Kidney epithelial cell (primary cell): ENCODE results near the gene MAEA. TPM values are rescaled to one million over a fixed set of nuclear protein-coding genes. Genes with fewer than 3 reads are reported as not detected.

Source experiments
- DNase-seq: peaks from one replicate; pipeline ENCODE4 v3.0.0-alpha.2; 2010; ENCODE audit warnings: low read depth
- H3K27me3 ChIP-seq: 2 replicates; pipeline ENCODE4 v1.6.0; 2011; ENCODE audit warnings: low read length; ENCODE audit not compliant: control insufficient read depth, insufficient read depth
- H3K36me3 ChIP-seq: 2 replicates; pipeline ENCODE4 v1.5.1; 2011; ENCODE audit warnings: low read length; ENCODE audit not compliant: control insufficient read depth, insufficient read depth
- H3K4me3 ChIP-seq: 2 replicates; pipeline ENCODE4 v1.5.1; 2011; ENCODE audit warnings: low read depth, mild to moderate bottlenecking, control low read depth, low read length
- CTCF ChIP-seq: IDR thresholded peaks from 2 replicates; pipeline ENCODE4 v1.5.1; 2011; ENCODE audit warnings: mild to moderate bottlenecking, moderate library complexity, low read length, control low read depth, inconsistent platforms; ENCODE audit not compliant: insufficient read depth, poor library complexity, severe bottlenecking
- total RNA-seq: library from RNA; depleted of rRNA; stranded (reverse); fragments of >200 nt; gene quantifications from 2 replicates; pipeline ENCODE4 v1.2.3, GENCODE V29; 2015

Gene MAEA
- total RNA-seq, 1 donor from 2014 or later = 79.1 TPM

- no peak for DNase-seq
- H3K4me3 ChIP-seq = no peak overlapping the region
- no peaks in the 10 kb centered on the region for H3K36me3 ChIP-seq
Measured at GRCh38 chr4:1358421-1359143, 68.9 kb downstream of the MAEA start.

GRCh38 chr4:1359144-1359501 lies 69.4 kb downstream of the MAEA start:
- H3K27me3 ChIP-seq = no peaks in the 10 kb centered on the region
- H3K36me3 ChIP-seq = no peaks in the 10 kb centered on the region

More at GRCh38 chr4:1358421-1359143, 68.9 kb downstream of the MAEA start:
- H3K27me3 ChIP-seq = no peaks in the 10 kb centered on the region
- TF ChIP-seq CTCF = no peak

GRCh38 chr4:1359976-1360375 lies 70.3 kb downstream of the MAEA start:
- Histone ChIP-seq H3K4me3 (no peak overlapping the region), H3K27me3 (no peaks in the 10 kb centered on the region), H3K36me3 (no peaks in the 10 kb centered on the region)
- DNase-seq = no peak
- no peak for TF ChIP-seq CTCF

More at GRCh38 chr4:1359144-1359501, 69.4 kb downstream of the MAEA start:
- no peak overlapping the region for H3K4me3 ChIP-seq
- TF ChIP-seq CTCF = no peak
- DNase-seq = no peak

GRCh38 chr4:1360423-1361283 lies 71.0 kb downstream of the MAEA start:
- Histone ChIP-seq H3K4me3 (no peak overlapping the region), H3K27me3 (no peaks in the 10 kb centered on the region), H3K36me3 (no peaks in the 10 kb centered on the region)
- no peak for TF ChIP-seq CTCF
- no peak for DNase-seq

GRCh38 chr4:1361431-1361830 lies 71.7 kb downstream of the MAEA start:
- TF ChIP-seq CTCF = no peak
- Histone ChIP-seq H3K4me3 (no peak overlapping the region), H3K27me3 (no peaks in the 10 kb centered on the region), H3K36me3 (no peaks in the 10 kb centered on the region)
- DNase-seq = no peak

GRCh38 chr4:1362046-1362445 lies 72.4 kb downstream of the MAEA start:
- Histone ChIP-seq H3K36me3 (no peaks in the 10 kb centered on the region), H3K4me3 (no peak overlapping the region), H3K27me3 (no peaks in the 10 kb centered on the region)
- TF ChIP-seq CTCF = no peak
- no peak for DNase-seq
